NB4 (cell line): ENCODE data around the gene SEH1L.

Source experiments
- CTCF ChIP-seq: IDR thresholded peaks from one replicate; pipeline ENCODE4 v1.5.1; 2012; ENCODE audit warnings: low read depth, low read length
- MAX ChIP-seq: IDR thresholded peaks from 2 replicates; pipeline ENCODE4 v1.6.1; 2011; ENCODE audit warnings: low read depth, low read length
- MYC ChIP-seq: IDR thresholded peaks from 2 replicates; pipeline ENCODE4 v1.6.1; 2011; ENCODE audit warnings: low read depth, low read length
- POLR2A ChIP-seq: IDR thresholded peaks from 2 replicates; pipeline ENCODE4 v1.6.1; 2011; ENCODE audit warnings: mild to moderate bottlenecking; ENCODE audit not compliant: insufficient read length; ENCODE audit errors: extremely low read depth

GRCh38 chr18:12973562-12974213 is 25.9 kb downstream of the SEH1L start:
- TF ChIP-seq MYC (no peak), CTCF (no peak), POLR2A (no peak), MAX (no peak)
